ENCODE data around the gene IGFBP5. TPM values are rescaled to one million over a fixed set of nuclear protein-coding genes. Genes with fewer than 3 reads are reported as not detected.

Gene IGFBP5
- total RNA-seq, 4 donors from 2014 or later = 178 to 1,859 (median 1,369) TPM

- H3K4me1 ChIP-seq = peaks cover 0 to 52% (median 6%) of the 10 kb centered on the region in 4 donors
- H3K4me3 ChIP-seq = no peak overlapping the region
- no peak for TF ChIP-seq EP300 (IDR thresholded peaks at IDR 0.05)
- no peak for TF ChIP-seq POLR2A (IDR thresholded peaks at IDR 0.05)
- no peak for TF ChIP-seq CTCF (IDR thresholded peaks at IDR 0.05)
- peak overlapping the region in 1 of 4 donors; percentile 57 for H3K27ac ChIP-seq
- no peaks in the 10 kb centered on the region for H3K36me3 ChIP-seq
- WGBS, 2 donors = 46% methylated on average over 7 of the region's 7 CpGs
- H3K27me3 ChIP-seq = peaks cover 0 to under 1% of the 10 kb centered on the region in 2 donors
- no peaks in the 10 kb centered on the region for H3K9me3 ChIP-seq
- no peak for DNase-seq (ENCODE audit: low spot score in 2 of 2)
These were observed 4.8 kb upstream of the IGFBP5 start for GRCh38 chr2:216700088-216700567.

- peaks cover 0 to 8% of the 10 kb centered on the region in 2 donors for H3K27me3 ChIP-seq
- H3K4me1 ChIP-seq = peaks cover 0 to 63% (median 16%) of the 10 kb centered on the region in 4 donors
- H3K27ac ChIP-seq = peak overlapping the region in 1 of 4 donors; percentile 91
- H3K4me3 ChIP-seq = no peak overlapping the region
- no peaks in the 10 kb centered on the region for H3K36me3 ChIP-seq
- WGBS, 2 donors = 11 to 12% methylated on average over 5 of the region's 5 CpGs
- peak in 1 of 2 donors; percentile 43 for TF ChIP-seq EP300 (IDR thresholded peaks at IDR 0.05)
- peak; percentile 45 to 82 (median 64) for TF ChIP-seq CTCF (IDR thresholded peaks at IDR 0.05)
- TF ChIP-seq POLR2A (IDR thresholded peaks at IDR 0.05) = no peak
- no peaks in the 10 kb centered on the region for H3K9me3 ChIP-seq
- DNase-seq (ENCODE audit: low spot score in 2 of 2) = peak in 1 of 2 donors; percentile 55
These were observed 3.5 kb upstream of the IGFBP5 start for GRCh38 chr2:216698895-216699294.

- DNase-seq (ENCODE audit: low spot score in 2 of 2) = no peak
- Histone ChIP-seq H3K27ac (peak overlapping the region in 1 of 4 donors; percentile 91), H3K36me3 (no peaks in the 10 kb centered on the region), H3K4me3 (no peak overlapping the region), H3K4me1 (peaks cover 0 to 69% (median 19%) of the 10 kb centered on the region in 4 donors), H3K27me3 (peaks cover 0 to 8% of the 10 kb centered on the region in 2 donors), H3K9me3 (no peaks in the 10 kb centered on the region)
- TF ChIP-seq POLR2A (IDR thresholded peaks at IDR 0.05) (no peak), EP300 (IDR thresholded peaks at IDR 0.05) (no peak), CTCF (IDR thresholded peaks at IDR 0.05) (no peak)
- WGBS, 2 donors = 67 to 74% methylated on average over 6 of the region's 6 CpGs
These were observed 2.9 kb upstream of the IGFBP5 start for GRCh38 chr2:216698293-216698692.

- DNase-seq (ENCODE audit: low spot score in 2 of 2) = no peak
- peaks cover 0 to 80% (median 19%) of the 10 kb centered on the region in 4 donors for H3K4me1 ChIP-seq
- H3K27ac ChIP-seq = peak overlapping the region in 2 of 4 donors; percentile 91 to 96
- peak; percentile 47 to 78 (median 69) for TF ChIP-seq CTCF (IDR thresholded peaks at IDR 0.05)
- TF ChIP-seq POLR2A (IDR thresholded peaks at IDR 0.05) = no peak
- TF ChIP-seq EP300 (IDR thresholded peaks at IDR 0.05) = peak in 1 of 2 donors; percentile 22
- H3K9me3 ChIP-seq = no peaks in the 10 kb centered on the region
- H3K36me3 ChIP-seq = no peaks in the 10 kb centered on the region
- no peak overlapping the region for H3K4me3 ChIP-seq
- H3K27me3 ChIP-seq = peaks cover 0 to 8% of the 10 kb centered on the region in 2 donors
- 23 to 25% methylated on average over 7 of the region's 7 CpGs for WGBS, 2 donors
These were observed 1.6 kb upstream of the IGFBP5 start for GRCh38 chr2:216696751-216697560.

GRCh38 chr2:216696321-216696720 lies 972 bp upstream of the IGFBP5 start:
- Histone ChIP-seq H3K4me1 (peaks cover 0 to 86% (median 21%) of the 10 kb centered on the region in 4 donors), H3K36me3 (no peaks in the 10 kb centered on the region), H3K27me3 (peaks cover 0 to 8% of the 10 kb centered on the region in 2 donors), H3K27ac (peak overlapping the region in 2 of 4 donors; percentile 91 to 96), H3K4me3 (no peak overlapping the region), H3K9me3 (no peaks in the 10 kb centered on the region)
- DNase-seq (ENCODE audit: low spot score in 2 of 2) = no peak
- TF ChIP-seq EP300 (IDR thresholded peaks at IDR 0.05) (no peak), POLR2A (IDR thresholded peaks at IDR 0.05) (no peak), CTCF (IDR thresholded peaks at IDR 0.05) (no peak)
- 57% methylated on average over 1 of the region's 1 CpG for WGBS, 2 donors

Measured in tibial nerve (tissue), 4 donors.